B cell (primary cell): ENCODE measurements around the gene IMP3. TPM values are rescaled to one million over a fixed set of nuclear protein-coding genes. Genes with fewer than 3 reads are reported as not detected.

Experiments used
- ATAC-seq: fragments of 200-7000 bp; cut with Tn5 transposase; one replicate; pipeline ENCODE4 v1.10.0; 2021; ENCODE audit warnings: low read depth, mild to moderate bottlenecking, moderate number of reproducible peaks, moderate library complexity
- CTCF ChIA-PET: fragments of 350-600 bp; sonication (Branson Sonifier 250); formaldehyde crosslinking; loops from one replicate; lab custom pipeline; 2021; ENCODE audit warnings: antibody characterized with exemption, inconsistent platforms; lab: Charles Lee
- POLR2A ChIA-PET: fragments of 350-600 bp; sonication (Branson Sonifier 250); formaldehyde crosslinking; loops from one replicate; lab custom pipeline; 2021; ENCODE audit warnings: antibody characterized with exemption; lab: Charles Lee
- DNase-seq: peaks from one replicate; pipeline ENCODE4 v3.0.0; 2013
- H2AFZ ChIP-seq: 2 replicates; pipeline ENCODE4 v1.6.1; 2012; ENCODE audit warnings: mild to moderate bottlenecking, low read depth, low read length; ENCODE audit not compliant: insufficient read depth, poor library complexity, severe bottlenecking
- H3K27ac ChIP-seq, 2 donors: 1 replicate in 1 of 2; 2 replicates in 1 of 2; pipeline ENCODE4 v1.5.1; 2012 to 2013; ENCODE audit warnings: low read length in 2 of 2, mild to moderate bottlenecking in 2 of 2, moderate library complexity in 1 of 2
- H3K27me3 ChIP-seq, 4 experiments: fragments of 200-600 bp in 1 of 4; sonication (generic) in 1 of 4; replicated peaks in 1 of 4; 1 replicate in 2 of 4; 2 replicates in 2 of 4; pipeline versions ENCODE4 v1.6.1 to v1.7.0; 2013 to 2016; ENCODE audit warnings: low read length in 3 of 4, mild to moderate bottlenecking in 2 of 4, mixed read lengths in 1 of 4, moderate library complexity in 1 of 4; ENCODE audit not compliant: insufficient read depth in 4 of 4, control insufficient read depth in 3 of 4; ENCODE audit errors: control extremely low read depth in 1 of 4
- H3K36me3 ChIP-seq, 2 experiments: replicated peaks in 1 of 2; 1 replicate in 1 of 2; 2 replicates in 1 of 2; pipeline versions ENCODE4 v1.6.1 to v1.7.1; 2013; ENCODE audit warnings: low read length in 1 of 2; ENCODE audit not compliant: insufficient read depth in 2 of 2, control insufficient read depth in 1 of 2; ENCODE audit errors: control extremely low read depth in 1 of 2, extremely low read depth in 1 of 2
- H3K4me1 ChIP-seq, 2 donors: fragments of 200-600 bp in 1 of 2; sonication (generic) in 1 of 2; 1 replicate in 1 of 2; 2 replicates in 1 of 2; pipeline versions ENCODE4 v1.5.1 to v1.6.1; 2013 to 2017; ENCODE audit warnings: low read length in 2 of 2; ENCODE audit not compliant: control insufficient read depth in 2 of 2, insufficient read depth in 2 of 2
- H3K4me2 ChIP-seq: replicated peaks from 2 replicates; pipeline ENCODE3; 2012; ENCODE audit warnings: mild to moderate bottlenecking, low read depth, low read length; ENCODE audit not compliant: poor library complexity, severe bottlenecking
- H3K4me3 ChIP-seq, 5 experiments: fragments of 200-600 bp in 1 of 5; sonication (generic) in 1 of 5; 1 replicate in 3 of 5; 2 replicates in 2 of 5; pipeline versions ENCODE4 v1.5.1 to v1.7.0; 2011 to 2016; ENCODE audit warnings: low read length in 4 of 5, mild to moderate bottlenecking in 4 of 5, low read depth in 2 of 5, control low read depth in 1 of 5, moderate library complexity in 1 of 5; ENCODE audit not compliant: insufficient read depth in 1 of 5; ENCODE audit errors: control extremely low read depth in 1 of 5, extremely low read depth in 1 of 5
- H3K79me2 ChIP-seq: fragments of 200-600 bp; sonication (generic); one replicate; pipeline ENCODE4 v1.6.0; 2016; ENCODE audit warnings: low read length; ENCODE audit not compliant: control insufficient read depth, insufficient read depth
- H3K9ac ChIP-seq: fragments of 200-600 bp; sonication (generic); 2 replicates; pipeline ENCODE4 v1.6.1; 2017; ENCODE audit warnings: mild to moderate bottlenecking, low read length, moderate library complexity
- H3K9me3 ChIP-seq, 3 donors: one replicate each; pipeline versions ENCODE4 v1.6.1 to v1.7.1; 2013; ENCODE audit warnings: low read length in 2 of 3; ENCODE audit not compliant: control insufficient read depth in 2 of 3, insufficient read depth in 1 of 3; ENCODE audit errors: control extremely low read depth in 1 of 3
- H4K20me1 ChIP-seq: 2 replicates; pipeline ENCODE4 v1.6.0; 2012; ENCODE audit warnings: mild to moderate bottlenecking, low read length; ENCODE audit not compliant: insufficient read depth, control insufficient read depth, poor library complexity, severe bottlenecking
- H3K27ac Mint-ChIP-seq: one replicate; pipeline ENCODE4 v1.8.0; 2021; ENCODE audit warnings: mixed read lengths
- H3K27me3 Mint-ChIP-seq: one replicate; pipeline ENCODE4 v1.8.0; 2021; ENCODE audit warnings: mixed read lengths
- H3K4me1 Mint-ChIP-seq: one replicate; pipeline ENCODE4 v1.8.0; 2021; ENCODE audit warnings: mixed read lengths
- H3K4me3 Mint-ChIP-seq: one replicate; pipeline ENCODE4 v1.8.0; 2021; ENCODE audit warnings: mixed read lengths
- H3K9me3 Mint-ChIP-seq: one replicate; pipeline ENCODE4 v1.8.0; 2022; ENCODE audit warnings: mixed read lengths; ENCODE audit not compliant: insufficient read depth
- CTCF ChIP-seq: fragments of 200-600 bp; IDR thresholded peaks from one replicate; pipeline ENCODE4 v1.8.0; 2022; ENCODE audit warnings: antibody characterized with exemption, mild to moderate bottlenecking
- EZH2 ChIP-seq: IDR thresholded peaks from 2 replicates; pipeline ENCODE4 v1.6.1; 2012; ENCODE audit warnings: borderline replicate concordance, low read depth, mild to moderate bottlenecking, moderate library complexity, low read length; ENCODE audit not compliant: insufficient read depth, poor library complexity, severe bottlenecking
- WGBS: methylation state at CpG from one replicate; pipeline ENCODE4 v1.1.5; 2013; ENCODE audit warnings: missing lambda C conversion rate; ENCODE audit not compliant: insufficient coverage; 5-methylcytosine and 5-hydroxymethylcytosine counted together
- intact Hi-C: fragments of 100-400 bp; cut with micrococcal nuclease; formaldehyde crosslinking; loops from one replicate; pipeline ENCODE4 v1.10.0; 2022
- polyA plus RNA-seq: library from polyadenylated mRNA; depleted of rRNA; stranded (reverse); fragments of >200 nt; gene quantifications from 2 replicates; pipeline ENCODE4 v1.2.3, GENCODE V29; 2012
- total RNA-seq, 2 donors: library from RNA; stranded (reverse); fragments of 120-200 nt in 1 of 2; gene quantifications; 1 replicate in 1 of 2; 2 replicates in 1 of 2; pipeline versions ENCODE4 v1.2.3 to v1.2.4, GENCODE V29; 2013 to 2022

Gene IMP3
- total and polyA plus RNA-seq, 2 donors (not counting 1 experiment from before 2014, with no cell fraction given), result 60.8 to 85.1 TPM

DNA sequence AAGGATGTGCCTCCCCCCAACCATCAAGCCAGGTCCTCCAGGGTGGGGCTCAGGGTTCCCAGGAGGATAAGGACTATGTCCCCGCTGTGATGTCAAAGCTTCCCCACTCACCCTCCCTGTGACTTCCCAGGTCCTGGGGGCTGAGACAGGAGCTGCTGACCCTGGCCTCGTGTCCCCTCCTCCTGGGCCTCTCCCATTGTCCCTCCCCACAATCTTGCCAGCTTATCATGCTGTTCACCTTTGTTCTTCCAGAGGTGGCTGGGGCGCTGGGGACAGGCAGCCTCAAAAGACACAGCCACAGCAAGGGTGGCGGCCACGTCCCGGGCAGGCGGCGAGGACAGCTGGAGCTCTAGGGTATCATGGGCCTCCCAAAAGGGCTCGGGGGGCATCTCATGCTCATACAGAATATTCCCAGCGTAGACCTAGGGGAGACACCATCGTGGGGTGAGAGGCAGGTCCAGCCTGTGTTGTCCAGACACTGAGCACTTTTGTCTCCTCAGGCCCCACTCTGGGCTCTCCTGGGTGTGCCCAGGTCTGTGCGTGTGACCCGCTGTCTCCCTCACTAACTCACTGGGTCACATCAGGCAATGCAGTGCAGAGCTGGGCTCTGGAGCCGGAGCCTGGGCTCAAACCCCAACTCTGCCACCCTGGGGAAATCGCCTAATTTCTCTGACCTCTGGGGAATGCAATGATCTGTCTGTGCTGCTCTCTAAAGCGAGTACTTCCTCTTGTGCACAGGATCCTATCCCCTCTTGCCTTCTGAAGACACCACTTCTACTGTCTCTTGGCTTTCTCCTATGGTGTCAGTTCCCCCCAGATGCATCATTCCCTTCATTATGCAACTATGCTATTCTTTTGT, 37.7 kb upstream of the IMP3 start:
- H3K9ac ChIP-seq, result no peak overlapping the region
- no peak for DNase-seq
- no peaks in the 10 kb centered on the region for H3K4me1 ChIP-seq
- Mint-ChIP-seq H3K9me3 (no peaks in the 10 kb centered on the region), H3K27me3 (no peaks in the 10 kb centered on the region), H3K4me3 (no peak overlapping the region), H3K4me1 (peaks cover 4% of the 10 kb centered on the region), H3K27ac (no peak overlapping the region)
- intact Hi-C loops, result no loop called here
- CTCF ChIA-PET, result interaction anchor here (1.1 kb wide), 2 partner anchors 169 to 176 kb away, joined by 3 read pairs; no protein-coding TSS in a partner anchor
- no peak overlapping the region for H2AFZ ChIP-seq
- TF ChIP-seq EZH2, result no peak
- H4K20me1 ChIP-seq, result no peaks in the 10 kb centered on the region
- no peaks in the 10 kb centered on the region for H3K79me2 ChIP-seq
- H3K27me3 ChIP-seq, result no peaks in the 10 kb centered on the region
- WGBS, result 75% methylated on average over 15 of the region's 16 CpGs
- H3K9me3 ChIP-seq, result no peaks in the 10 kb centered on the region
- no peak overlapping the region for H3K4me2 ChIP-seq
- ATAC-seq, result no peak
- POLR2A ChIA-PET, result no interaction called here
- H3K36me3 ChIP-seq, result no peaks in the 10 kb centered on the region
- no peak overlapping the region for H3K27ac ChIP-seq
- H3K4me3 ChIP-seq, result no peak overlapping the region

GRCh38 chr15:75676688-75677464, 36.9 kb upstream of the IMP3 start:
- intact Hi-C loops, result no loop called here
- Histone ChIP-seq H3K27me3 (no peaks in the 10 kb centered on the region), H2AFZ (no peak overlapping the region), H3K9ac (no peak overlapping the region), H3K4me3 (no peak overlapping the region), H3K27ac (no peak overlapping the region), H3K4me2 (no peak overlapping the region), H3K9me3 (no peaks in the 10 kb centered on the region), H3K36me3 (no peaks in the 10 kb centered on the region), H3K4me1 (no peaks in the 10 kb centered on the region), H4K20me1 (no peaks in the 10 kb centered on the region), H3K79me2 (no peaks in the 10 kb centered on the region)
- DNase-seq (no peak), ATAC-seq (no peak)
- H3K4me1 Mint-ChIP-seq, result peaks cover 4% of the 10 kb centered on the region
- TF ChIP-seq CTCF, result no peak
- TF ChIP-seq EZH2, result no peak
- H3K27me3 Mint-ChIP-seq, result no peaks in the 10 kb centered on the region
- H3K9me3 Mint-ChIP-seq, result no peaks in the 10 kb centered on the region
- CTCF ChIA-PET, result no interaction called here
- no peak overlapping the region for H3K4me3 Mint-ChIP-seq
- WGBS, result 90% methylated on average over 29 of the region's 30 CpGs
- no peak overlapping the region for H3K27ac Mint-ChIP-seq
- POLR2A ChIA-PET, result no interaction called here
